ENCODE results near the gene CAV1.

GRCh38 chr7:116546916-116547315 is 22.1 kb downstream of the CAV1 start:
- TF ChIP-seq CTCF (IDR thresholded peaks at IDR 0.05) (no peak), POLR2A (IDR thresholded peaks at IDR 0.05) (no peak)
